ENCODE results near the gene TYW1B.
"Not testable (repeated sequence)": the region's sequence is repeated elsewhere in the genome, so short reads cannot be mapped to it uniquely, and the experiment has no call there.

Gene TYW1B, protein sequence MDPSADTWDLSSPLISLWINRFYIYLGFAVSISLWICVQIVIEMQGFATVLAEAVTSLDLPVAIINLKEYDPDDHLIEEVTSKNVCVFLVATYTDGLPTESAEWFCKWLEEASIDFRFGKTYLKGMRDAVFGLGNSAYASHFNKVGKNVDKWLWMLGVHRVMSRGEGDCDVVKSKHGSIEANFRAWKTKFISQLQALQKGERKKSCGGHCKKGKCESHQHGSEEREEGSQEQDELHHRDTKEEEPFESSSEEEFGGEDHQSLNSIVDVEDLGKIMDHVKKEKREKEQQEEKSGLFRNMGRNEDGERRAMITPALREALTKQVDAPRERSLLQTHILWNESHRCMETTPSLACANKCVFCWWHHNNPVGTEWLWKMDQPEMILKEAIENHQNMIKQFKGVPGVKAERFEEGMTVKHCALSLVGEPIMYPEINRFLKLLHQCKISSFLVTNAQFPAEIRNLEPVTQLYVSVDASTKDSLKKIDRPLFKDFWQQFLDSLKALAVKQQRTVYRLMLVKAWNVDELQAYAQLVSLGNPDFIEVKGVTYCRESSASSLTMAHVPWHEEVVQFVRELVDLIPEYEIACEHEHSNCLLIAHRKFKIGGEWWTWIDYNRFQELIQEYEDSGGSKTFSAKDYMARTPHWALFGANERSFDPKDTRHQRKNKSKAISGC

DNA sequence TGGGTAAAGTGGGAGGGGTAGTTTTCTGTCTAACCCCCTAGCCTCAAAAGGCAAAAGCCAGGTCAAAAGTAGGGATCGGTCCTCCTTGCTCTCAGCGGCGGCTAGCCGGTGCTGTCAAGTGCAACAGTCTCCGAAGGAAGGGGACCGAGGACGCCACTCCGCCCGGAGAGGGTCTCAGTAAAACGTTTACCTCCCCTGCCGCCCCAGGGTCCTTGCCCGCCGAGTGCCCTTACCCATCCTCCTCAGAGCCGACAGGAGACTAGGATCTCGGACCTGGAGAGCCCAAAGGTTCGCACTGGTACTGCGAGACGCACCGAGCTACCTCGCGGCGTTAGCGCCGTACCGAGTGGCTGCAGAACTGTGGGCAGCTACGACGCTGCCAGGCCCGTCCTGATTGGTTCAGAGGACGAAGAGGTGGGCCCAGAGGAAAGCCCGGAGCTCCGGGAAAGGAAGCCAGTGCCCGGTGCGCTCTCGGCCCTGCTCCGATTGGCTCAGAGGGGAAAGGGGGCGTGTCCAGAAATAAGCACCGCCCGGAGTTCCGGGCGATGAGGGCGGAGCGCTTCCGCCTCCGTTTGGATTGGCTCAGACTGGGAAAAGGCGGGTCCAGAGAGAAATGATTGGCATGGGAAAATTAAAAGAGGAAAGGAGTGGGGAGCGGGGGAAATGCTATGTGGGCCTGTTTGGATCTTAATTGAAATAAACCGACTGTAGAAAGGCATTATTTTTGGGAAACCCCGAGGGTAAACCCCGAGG, at the start of gene TYW1B:
Gene TYW1B, minus strand, starts transcription at position 362 of the 753 bp plus-strand sequence. Its CDS starts 125 bp downstream, at position 237.
- peak; percentile 60 for FAIRE-seq
- TF ChIP-seq POLR2A (IDR thresholded peaks at IDR 0.05; ENCODE audit: low read depth, low read length): peak; percentile 95

GRCh38 chr7:72867591-72867990, 39.6 kb upstream of the TYW1B start:
- not testable (repeated sequence) for FAIRE-seq; DNase-seq (ENCODE audit: insufficient read length, low spot score)

More for the DNA sequence above, at the start of gene TYW1B:
- peak; percentile 65 for DNase-seq (ENCODE audit: insufficient read length, low spot score)

DNA sequence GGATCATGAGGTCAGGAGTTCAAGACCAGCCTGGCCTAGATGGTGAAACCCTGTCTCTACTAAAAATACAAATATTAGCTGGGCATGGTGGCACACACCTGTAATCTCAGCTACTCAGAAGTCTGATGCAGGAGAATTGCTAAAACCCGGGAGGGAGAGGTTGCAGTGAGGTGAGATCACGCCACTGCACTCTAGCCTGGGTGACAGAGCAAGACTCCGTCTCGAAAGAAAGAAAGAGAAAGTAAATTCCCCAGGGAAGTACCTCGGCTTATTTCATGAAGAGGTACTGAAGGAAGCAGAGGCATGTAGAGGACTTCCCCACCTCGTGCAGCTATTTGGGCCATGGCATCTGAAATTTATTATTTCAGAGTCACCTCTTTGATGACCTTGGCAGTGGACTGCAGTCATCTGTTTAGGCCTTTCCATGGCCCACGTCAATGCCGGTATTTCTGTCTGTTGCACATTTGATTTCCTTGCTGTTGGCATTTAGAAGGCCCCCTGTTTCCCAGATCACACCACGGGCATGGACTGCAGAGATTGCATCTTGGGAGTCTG, 30.9 kb upstream of the TYW1B start:
- not testable (repeated sequence) for DNase-seq (ENCODE audit: insufficient read length, low spot score); FAIRE-seq

DNA sequence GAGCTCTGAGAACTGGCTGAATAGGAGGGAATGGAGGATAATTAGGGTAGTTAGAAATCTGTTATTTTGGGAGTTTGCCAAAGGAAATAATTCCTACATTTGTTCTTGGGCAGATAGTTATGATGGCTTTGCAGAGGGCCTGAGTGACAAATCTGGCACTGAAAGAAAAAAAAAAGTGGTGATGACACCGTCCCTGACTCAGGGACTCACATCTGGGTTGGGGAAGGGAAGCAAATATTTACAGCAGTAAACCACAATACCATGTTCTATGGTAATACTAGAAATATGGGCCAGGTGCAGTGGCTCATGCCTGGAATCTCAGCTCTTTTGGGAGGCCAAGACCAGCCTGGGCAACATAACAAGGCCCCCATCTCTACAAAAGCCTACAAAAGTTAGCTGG, 29.9 kb upstream of the TYW1B start:
- not testable (repeated sequence) for FAIRE-seq; DNase-seq (ENCODE audit: insufficient read length, low spot score)

DNA sequence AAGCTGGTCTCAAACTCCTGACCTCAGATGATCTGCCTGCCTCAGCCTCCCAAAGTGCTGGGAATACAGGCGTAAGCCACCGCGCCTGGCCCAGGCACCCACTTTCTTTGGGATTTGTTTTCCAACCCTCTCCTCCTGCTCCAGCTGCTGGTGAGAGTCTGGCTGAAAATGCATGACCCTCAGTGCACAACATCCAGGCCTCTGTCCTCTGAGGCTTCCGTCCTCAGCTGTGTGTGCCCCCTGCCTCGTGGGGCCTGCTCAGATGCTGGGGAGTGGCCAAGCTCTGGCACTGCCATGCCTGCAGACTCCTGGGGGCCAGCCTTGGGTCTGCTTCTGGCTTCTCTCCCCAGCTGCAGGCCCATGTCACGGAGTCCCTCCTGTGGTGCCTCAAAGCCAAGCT, 27.3 kb upstream of the TYW1B start:
- not testable (repeated sequence) for DNase-seq (ENCODE audit: insufficient read length, low spot score); FAIRE-seq

DNA sequence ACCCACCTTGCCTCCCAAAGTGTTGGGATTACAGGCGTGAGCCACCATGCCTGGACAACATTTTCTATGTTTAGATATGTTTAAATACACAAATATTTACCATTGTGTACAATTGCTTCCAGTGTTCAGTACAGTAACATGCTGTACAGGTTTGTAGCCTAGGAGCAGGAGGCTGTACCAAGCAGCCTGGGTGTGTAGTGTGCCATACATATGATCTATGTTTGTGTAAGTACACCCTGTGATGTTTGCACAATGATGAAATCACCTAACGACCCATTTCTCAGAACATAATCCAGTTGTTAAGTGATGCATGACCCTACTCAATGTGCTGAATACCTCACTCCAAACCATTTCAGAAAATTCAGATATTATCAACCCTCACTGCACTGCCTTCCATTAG, 24.9 kb upstream of the TYW1B start:
- FAIRE-seq; DNase-seq (ENCODE audit: insufficient read length, low spot score): not testable (repeated sequence)

GRCh38 chr7:72850746-72851145, 22.7 kb upstream of the TYW1B start:
- FAIRE-seq: not testable (repeated sequence)

GRCh38 chr7:72844146-72844545, 16.1 kb upstream of the TYW1B start:
- not testable (repeated sequence) for FAIRE-seq

More at GRCh38 chr7:72850746-72851145, 22.7 kb upstream of the TYW1B start:
- not testable (repeated sequence) for DNase-seq (ENCODE audit: insufficient read length, low spot score)

DNA sequence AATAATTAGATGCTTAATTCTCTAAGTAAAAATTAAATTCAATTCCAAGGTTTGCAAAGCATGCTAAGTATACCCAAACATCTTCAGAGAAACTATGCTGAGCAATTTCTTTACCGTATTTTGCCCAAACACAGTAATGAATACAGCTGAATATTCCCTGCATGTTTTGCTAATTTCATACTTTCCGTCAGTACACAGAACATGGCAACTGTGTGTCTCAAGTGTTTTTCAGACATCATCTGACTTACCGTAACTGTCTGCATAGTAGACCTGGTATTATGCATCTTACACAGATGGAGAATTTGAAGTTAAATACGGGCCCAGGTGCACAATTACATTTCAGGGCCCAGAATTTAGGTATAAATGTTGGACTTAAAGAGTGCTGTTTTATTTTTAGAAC, 15.2 kb upstream of the TYW1B start:
- FAIRE-seq; DNase-seq (ENCODE audit: insufficient read length, low spot score): not testable (repeated sequence)

More at GRCh38 chr7:72844146-72844545, 16.1 kb upstream of the TYW1B start:
- DNase-seq (ENCODE audit: insufficient read length, low spot score): not testable (repeated sequence)

DNA sequence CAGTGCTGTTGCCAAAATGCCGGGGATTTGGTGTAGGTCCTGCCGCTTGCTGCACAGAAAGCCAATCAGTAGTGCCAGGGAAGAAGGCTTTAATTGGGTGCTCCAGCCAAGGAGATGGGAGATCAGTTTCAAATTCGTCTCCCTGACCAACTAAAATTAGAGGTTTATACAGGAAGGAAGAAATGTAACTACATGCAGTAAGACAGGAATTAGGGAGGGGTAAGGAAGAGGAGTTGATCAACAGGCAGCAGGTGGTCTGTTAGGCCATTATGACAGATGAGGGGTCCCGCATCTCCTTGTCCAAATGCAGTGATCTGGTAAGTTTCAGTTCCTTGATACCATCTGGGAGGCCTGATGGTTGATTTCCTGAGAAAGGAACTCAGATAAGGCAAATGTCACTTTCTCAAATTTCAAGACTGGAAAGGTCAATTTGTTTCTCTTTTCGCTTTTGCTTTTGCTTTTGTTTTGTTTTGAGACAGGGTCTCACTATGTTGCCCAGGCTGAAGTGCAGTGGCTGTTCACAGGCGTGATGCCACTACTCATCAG, 13.0 kb upstream of the TYW1B start:
- not testable (repeated sequence) for FAIRE-seq; DNase-seq (ENCODE audit: insufficient read length, low spot score)

DNA sequence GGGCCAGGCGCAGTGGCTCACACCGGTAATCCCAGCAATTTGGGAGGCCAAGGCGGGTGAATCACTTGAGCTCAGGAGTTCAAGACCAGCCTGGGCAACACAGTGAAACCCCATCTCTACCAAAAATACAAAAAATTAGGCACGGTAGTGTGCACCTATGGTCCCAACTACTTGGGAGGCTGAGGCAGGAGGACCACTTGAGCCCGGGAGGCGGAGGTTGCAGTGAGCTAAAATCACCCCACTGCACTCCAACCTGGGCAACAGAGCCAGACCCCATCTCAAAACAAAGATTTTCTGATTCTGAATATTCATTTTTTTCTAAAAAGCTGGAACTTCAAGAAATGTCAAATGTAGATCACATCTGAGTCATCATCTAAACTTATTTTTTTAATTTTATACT, 10.3 kb upstream of the TYW1B start:
- not testable (repeated sequence) for FAIRE-seq; DNase-seq (ENCODE audit: insufficient read length, low spot score)

- not testable (repeated sequence) for FAIRE-seq; DNase-seq (ENCODE audit: insufficient read length, low spot score)
Observed at GRCh38 chr7:72837291-72837690, 9.3 kb upstream of the TYW1B start.

DNA sequence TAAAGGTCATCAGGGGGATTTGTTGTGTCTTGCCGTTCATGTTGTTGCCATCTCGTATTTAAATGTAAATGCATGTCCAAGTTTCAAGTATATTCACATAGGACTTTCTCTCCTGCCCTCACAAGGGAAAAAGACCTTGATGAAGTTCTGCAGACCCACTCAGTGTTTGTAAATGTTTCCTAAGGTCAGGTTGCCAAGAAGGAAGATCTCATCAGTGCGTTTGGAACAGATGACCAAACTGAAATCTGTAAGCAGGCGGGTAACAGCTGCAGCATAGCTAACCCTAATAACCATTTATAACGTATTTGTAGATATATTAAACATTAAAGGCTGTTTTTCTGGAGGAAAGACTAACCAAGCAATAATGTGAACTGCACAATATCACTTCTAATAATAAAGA, 2.6 kb upstream of the TYW1B start:
- not testable (repeated sequence) for FAIRE-seq; DNase-seq (ENCODE audit: insufficient read length, low spot score)

- peak; percentile 68 for FAIRE-seq
- DNase-seq (ENCODE audit: insufficient read length, low spot score): not testable (repeated sequence)
Observed at GRCh38 chr7:72829687-72830354, 1.8 kb upstream of the TYW1B start.

All from H54 (cell line).